NCI-H345 treated with DMSO at 0.1 percent for 48 hours (cell line): Measurements from ENCODE around the gene DDX5.
"Not testable (repeated sequence)": the region's sequence is repeated elsewhere in the genome, so short reads cannot be mapped to it uniquely, and the experiment has no call there.

Source experiments
- DNase-seq: peaks from one replicate; lab custom pipeline; 2025; ENCODE audit not compliant: unreplicated experiment; lab: John Stamatoyannopoulos, UW

The DDX5 gene

DNA sequence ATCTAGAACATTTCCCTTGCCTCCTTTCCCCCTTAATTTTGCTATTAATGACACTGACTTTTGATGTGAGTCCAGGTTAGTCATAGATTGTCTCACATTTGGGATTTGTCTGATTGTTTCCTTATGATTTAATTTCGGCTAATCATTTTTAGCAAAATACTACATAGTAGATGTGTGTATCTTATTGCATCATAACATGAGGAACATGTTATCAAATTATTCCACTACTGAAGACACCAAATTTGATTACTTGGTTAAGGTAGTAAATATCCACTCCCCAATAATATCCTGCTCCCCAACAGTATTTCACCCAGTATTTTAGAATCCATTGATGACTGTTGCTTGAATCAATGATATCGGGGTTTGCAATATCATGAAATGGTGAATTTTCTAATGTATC lies 12.0 kb downstream of the DDX5 start:
- DNase-seq: no peak

DNA sequence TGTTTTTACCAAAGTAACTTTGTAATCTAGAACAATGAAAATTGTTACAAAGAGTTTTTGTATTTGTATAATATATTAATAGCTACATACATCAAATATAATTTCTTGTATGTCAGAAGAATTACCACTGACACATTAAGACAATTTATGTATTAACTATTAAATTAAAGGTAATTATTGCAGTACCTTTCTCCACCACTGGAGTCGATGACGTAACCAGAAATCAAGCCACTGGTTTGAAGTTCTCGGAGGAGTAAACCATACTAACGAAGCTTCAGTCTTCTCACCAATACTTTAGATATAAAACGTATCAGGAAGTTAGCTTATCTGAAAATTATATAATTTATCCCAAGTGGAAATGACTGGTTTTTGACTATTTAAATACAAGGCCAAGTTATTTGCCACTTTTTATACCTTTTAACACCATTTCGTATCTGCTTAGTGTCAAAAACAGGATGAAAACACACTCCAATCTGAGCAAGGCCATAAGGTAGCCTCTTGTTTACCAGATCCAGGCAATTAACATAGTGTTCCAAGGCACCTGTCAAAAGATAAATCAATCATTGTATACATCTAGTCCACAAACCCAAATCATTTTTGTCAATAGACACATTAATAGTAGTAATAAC lies 13.5 kb downstream of the DDX5 start:
- DNase-seq: no peak

DNA sequence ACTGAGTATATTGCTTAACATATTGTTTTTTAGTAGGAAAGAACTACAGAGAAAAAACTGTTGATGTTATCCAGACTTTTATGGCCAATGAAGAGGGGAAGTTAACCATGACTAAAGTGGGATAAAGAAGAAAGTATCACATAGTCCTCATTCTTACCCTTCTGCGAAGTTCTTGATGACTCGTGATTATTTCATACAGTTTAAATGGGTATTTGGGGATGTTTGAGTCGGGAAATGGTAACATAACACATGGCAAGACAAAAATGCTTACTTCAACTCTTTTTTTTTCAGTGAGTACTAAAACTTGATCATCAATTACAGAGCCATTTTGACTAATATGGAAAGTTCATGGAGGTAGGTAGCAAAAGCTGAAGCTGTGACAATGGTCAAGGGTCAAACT lies 14.1 kb downstream of the DDX5 start:
- no peak for DNase-seq

DNA sequence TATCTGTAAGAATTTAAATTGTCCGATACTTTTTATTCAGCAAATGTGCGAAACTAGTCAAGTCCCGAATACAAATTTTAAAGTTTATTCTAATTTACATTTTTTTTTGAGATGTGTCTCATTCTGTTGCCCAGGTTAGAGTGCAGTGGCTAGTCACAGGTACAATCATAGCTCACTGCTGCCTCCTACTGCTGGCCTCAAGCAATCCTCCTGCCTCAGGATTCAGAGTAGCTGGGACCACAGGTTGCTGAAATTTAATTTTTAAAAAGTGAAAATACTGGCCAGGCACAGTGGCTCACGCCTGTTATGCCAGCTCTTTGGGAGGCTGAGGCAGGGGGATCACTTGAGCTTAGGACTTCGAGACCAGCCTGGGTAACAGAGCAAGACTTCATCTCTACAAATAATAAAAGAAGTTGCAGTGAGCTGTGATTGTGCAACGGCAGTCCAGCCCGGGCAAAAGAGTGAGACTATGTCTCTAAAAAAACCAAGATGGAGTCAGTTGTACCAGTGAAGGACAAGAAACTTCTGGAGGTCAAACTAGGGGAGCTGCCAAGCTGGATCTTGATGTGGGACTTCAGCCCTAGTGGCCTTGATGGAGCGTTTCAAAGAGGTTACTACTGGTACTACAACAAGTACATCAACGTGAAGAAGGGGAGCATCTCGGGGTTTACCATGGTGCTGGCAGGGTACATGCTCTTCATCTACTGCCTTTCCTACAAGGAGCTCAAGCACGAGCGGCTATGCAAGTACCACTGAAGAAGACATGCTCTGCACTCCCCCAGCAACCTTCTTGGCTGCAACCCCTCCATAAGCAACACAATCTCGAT lies 14.8 kb downstream of the DDX5 start:
- DNase-seq: no peak

DNA sequence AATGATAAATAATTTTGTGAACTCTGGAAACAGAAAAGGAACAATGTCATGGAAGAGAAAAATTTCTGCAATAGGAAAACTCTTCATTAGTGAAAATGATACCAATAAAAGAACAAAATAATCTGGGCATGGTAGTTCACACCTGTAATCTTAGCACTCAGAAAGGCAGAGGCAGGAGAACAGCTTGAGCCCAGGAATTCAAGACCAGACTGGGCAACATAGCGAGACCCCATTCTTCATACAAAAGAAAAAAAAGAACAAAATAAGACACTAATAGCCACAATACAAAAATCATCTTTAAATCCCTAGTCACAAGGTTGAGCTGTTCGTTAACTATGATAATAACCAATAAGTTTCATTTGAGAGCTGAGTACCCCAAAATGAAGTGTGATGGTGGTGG lies 17.8 kb downstream of the DDX5 start:
- no peak for DNase-seq

DNA sequence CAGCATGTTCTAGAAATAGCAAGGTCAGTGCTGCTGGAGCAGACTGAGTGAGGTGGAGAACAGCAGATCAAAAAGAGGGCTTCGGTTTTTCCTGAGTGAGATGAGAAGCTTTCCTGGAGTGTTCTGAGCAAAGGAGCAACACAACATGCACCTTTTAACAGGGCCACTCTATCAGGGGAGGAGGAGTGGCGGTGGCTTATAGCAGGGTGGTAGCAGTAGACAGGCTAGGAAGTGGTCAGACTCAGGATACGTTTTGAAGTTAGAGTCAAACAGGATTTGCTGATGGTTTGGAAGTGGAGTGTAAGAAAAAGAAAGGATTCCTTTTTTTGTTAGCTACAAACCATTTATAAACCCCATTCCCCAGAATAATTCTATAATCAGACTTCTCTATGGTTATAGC lies 21.7 kb downstream of the DDX5 start:
- DNase-seq: no peak

DNA sequence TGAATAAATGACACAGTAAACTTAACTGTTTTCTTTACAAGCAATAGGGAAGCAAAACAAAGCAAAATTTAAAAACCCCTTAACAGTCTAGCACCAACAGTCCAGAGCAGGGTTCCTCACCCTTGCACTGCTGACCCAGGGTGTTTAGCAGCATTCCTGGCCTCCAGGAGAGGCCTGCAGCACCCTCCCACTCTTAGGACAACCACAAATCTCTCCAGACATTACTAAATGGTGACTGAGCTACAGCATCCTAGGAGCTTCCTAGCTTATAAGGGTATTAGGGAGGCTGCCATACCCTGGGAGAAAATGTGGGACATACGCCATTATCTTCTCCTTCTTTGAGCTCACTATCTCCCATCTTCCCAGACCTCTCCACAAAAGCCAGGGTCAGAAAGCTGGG lies 25.1 kb downstream of the DDX5 start:
- DNase-seq: no peak

DNA sequence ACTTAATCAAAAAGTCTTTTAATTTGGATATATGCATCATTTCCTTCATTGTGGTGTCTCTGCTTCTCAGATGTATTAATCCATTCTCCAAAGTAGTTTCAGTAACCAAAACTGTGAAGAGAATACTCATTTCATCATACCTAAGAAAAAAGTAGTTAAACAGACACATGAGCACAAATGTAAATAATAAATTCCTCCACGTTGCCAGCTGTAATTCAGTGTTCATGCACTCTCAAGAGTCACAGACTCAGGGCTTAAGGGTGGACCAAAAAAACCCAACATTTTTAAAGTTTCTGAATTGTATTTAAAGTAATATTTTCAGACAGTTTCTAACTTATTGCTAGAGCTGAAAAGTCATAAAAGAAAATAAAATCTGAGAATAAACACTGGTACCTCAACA lies 28.2 kb downstream of the DDX5 start:
- DNase-seq: no peak

DNA sequence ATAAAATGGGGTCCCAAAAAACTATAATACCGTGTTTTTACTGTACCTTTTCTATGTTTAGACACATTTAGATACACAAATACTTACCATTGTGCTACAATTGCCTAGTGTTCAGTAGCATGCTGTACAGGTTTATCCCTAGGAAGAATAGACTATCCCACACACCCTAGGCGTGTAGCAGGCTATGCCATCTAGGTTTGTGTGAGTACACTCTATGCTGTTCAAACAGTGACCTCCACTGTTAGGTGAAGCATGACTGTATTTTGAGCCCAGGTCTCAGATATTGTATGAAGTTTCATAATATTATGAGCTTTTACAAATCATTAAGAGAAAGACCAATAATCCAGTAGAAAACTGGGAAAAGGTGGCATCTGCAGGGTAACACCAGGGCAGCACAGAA lies 33.5 kb downstream of the DDX5 start:
- no peak for DNase-seq

DNA sequence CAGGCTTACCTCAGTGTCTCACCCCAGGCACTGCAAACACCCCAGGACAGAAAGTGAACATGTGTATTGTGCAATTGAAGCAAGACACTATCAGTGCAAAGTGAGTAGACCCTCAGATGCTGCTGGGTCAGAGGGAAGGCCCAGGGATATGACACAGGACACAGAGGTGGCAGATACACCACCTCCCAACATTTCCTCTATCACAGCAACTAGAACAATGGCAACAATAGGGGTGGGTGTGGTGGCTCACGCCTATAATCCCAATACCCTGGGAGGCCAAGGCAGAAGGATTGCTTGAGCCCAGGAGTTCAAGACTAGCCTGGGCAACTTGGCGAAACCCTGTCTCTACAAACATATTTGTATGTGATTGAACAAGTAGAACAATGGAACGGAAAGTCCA lies 34.6 kb downstream of the DDX5 start:
- no peak for DNase-seq

DNA sequence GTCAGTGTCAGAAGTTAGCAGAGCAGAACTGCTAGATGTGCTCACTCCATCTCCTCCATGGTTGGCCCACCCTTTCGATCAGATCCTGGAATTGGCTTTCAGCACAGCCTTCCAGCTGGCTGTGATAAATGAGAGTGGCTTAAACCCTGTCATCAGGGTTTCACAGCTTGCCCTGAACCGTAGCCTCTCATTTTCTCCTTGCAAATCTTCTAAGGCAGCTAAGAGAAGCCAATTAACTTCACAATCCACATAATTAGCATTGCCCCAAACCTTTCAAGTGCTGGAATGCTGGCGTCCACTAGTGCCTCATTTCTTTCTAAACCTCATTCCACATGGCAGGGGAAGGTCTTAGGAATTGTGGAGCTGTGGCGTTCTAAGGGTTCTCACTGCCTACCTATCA lies 35.5 kb downstream of the DDX5 start:
- DNase-seq: no peak

DNA sequence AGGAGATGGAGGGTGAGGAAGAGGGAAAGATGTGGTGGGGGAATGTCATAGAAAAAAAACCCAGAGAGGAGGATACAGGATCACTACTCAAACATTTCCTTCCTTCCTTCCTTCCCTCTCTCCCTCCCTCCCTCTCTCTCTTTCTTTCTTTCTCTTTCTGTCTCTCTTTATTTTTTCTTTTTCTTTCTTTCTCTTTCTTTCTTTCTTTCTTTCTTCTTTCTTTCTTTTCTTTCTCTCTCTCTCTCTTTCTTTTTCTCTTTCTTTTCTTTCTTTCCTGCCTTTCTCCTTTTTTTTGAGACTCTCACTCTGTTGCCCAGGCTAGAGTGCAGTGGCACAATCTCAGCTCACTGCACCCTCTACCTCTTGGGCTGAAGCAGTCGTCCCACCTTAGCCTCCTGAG lies 39.3 kb downstream of the DDX5 start:
- DNase-seq: not testable (repeated sequence)

DNA sequence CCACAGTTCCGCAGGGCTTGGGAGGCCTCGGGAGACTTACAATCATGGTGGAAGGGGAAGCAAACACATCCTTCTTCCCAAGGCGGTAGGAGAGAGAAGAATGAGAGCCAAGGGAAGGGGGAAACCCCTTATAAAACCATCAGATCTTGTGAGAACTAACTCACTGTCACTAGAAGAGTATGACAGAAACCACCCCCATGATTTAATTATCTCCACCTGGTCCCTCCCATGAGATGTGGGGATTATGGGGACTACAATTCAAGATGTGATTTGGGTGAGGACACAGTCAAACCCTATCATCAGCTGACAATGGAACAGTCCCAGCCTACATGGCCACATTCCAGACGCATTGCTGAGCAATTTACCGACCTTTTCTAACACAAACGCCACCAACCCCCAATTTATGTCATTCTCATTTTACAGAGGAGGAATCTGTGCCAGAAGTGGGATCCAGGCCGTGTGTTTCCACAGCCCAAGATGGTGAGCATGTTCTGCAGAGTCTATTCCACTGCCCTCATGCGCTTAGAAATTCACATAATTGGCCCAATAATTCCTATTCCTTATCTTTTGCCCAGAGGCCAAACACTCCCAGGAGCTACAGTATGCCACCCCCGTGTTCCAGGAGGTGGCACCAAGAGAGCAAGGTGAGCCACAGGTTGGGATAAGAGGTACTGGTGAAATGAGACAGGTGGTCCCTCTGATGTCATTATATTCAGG lies 39.9 kb downstream of the DDX5 start:
- DNase-seq: no peak

DNA sequence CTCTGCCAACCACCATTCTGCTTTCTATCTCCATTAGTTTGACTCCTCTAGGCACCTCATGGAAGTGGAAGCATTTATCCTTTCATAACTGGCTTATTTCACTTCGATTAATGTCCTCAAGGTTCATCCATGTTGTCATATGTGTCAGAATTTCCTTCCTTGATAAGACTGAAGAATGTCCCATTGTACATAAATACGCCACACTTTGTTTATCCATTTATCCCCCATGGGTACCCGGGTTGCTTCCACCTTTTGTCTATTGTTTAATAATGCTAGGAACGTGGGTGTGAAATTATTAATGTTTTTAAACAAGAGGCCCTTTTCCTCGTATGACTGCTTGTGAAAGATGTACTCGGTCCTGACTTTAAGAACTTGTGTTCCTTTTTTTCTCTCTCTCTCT lies 44.3 kb downstream of the DDX5 start:
- no peak for DNase-seq

DNA sequence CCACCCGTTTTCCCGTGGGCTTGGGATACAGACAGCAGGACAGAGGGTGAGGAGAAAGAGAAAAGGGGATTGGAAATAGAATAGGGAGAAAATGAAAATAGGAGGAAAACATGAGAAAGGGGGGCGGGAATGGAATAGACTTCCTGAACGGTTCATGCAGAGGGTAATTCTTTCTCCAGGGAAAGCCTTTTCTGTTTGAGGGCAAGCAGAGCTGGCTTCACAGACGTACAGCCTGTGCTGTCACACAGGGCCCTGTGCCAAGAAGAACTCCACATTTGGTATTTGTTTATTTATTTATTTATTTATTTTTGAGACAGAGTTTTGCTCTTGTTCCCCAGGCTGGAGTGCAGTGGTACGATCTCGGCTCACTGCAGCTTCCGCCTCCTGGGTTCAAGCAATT lies 45.1 kb downstream of the DDX5 start:
- DNase-seq: no peak

DNA sequence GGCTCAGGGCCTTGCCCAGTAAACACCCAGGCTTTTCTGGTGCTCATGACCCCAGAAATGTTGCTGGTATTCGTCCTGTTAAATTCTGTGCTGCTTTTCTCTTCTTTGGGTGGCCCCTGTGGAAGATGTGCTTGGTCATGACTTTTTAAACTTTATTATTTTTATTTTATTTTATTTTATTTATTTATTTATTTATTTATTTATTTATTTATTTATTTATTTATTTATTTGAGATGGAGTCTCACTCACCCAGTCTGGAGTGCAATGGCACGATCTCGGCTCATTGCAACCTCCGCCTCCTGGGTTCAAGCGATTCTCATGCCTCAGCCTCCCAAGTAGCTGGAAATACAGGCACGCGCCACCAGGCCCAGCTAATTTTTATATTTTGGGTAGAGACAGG lies 46.3 kb downstream of the DDX5 start:
- not testable (repeated sequence) for DNase-seq

DNA sequence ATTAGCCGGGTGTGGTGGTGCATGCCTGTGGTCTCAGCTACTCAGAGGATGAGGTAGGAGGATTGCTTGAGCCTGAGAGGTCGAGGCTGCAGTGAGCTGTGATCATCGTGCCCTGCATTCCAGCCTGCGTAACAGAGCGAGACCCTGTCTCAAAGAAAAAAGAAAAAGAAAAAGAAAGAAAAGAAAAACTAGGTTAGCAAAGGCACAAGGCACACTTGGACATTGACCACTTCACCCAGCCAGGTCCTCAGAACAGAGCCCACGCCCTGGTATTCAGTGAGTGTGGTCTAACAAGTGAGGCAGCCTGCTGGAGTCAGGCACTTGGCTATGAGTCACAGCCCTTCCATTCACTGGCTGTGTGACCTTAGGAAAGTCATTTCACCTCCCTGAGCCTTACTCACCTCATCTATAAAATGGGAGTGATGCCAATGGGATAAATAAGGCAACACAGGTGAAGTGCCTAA lies 46.8 kb downstream of the DDX5 start:
- DNase-seq: no peak

DNA sequence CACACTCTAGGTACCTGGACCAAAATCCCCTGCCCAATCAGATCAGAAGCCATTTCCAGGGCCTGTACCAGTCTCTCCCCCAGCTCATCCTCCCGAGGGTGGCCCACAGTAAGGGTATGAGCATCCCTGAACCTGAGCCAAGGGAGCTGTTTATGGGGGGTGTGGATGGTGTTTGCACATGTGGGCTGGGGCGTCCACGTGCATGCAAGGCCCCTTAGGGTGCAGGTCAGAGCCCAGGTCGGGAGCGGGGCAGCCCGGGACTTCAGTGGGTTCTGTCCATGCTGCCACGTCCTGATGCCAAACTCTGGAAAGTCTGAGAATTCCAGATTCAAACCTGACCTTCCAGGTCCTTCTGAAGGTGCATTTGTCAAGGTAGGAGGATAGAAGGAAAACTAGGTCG lies 47.3 kb downstream of the DDX5 start:
- no peak for DNase-seq

DNA sequence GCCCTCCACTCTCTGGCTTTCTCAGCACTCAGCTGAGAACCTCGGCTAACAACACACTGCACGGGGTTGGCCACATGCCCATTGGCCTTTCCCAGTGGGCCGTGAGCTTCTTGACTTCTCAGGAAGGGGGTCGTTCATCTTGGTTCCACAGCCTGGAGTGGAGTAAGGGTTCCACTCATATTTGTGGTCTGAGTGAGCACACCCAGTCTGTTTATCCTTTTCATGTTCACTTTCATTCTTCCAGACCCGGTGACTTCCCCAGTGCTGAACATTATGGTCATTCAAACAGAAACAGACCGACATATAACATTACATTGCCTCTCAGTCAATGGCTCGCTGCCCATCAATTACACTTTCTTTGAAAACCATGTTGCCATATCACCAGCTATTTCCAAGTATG lies 48.9 kb downstream of the DDX5 start:
- no peak for DNase-seq

DNA sequence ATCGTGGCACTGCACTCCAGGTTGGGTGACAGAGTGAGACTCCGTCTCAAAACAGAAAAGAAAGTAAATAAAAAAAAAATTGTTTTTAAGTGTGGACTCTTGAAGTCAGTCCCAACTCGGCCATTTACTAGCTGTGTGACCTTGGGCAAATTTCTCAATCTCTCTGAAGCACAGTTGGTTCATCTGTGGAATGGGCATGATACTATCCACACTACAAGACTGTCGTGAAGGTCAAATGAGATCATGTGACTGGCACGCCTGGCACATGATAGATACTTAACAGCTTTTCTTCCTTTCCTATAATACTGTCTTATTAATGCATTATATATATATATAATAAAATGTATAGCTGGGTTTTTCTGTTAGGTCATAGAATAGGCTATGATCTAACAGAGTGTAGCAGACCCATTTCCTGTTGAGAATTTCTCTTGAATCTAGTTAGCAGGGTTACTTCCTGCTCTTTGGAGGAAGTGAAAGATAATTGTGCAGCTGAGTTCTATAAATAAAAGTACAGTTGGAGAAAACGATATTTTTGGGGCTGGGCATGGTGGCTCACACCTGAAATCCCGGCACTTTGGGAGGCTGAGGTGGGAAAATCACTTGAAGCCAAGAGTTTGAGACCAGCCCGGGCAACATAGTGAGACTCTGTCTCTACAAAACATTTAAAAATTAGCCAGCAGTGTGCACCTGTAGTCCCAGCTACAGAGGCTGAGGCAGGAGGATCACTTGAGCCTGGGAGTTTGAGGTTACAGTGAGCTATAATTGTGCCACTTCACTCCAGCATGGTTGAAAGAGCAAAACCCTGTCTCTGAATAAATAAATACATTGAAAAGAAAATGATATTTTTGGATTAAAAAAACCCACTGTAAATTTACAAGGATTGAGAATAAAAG lies 49.9 kb downstream of the DDX5 start:
- DNase-seq: no peak

DNA sequence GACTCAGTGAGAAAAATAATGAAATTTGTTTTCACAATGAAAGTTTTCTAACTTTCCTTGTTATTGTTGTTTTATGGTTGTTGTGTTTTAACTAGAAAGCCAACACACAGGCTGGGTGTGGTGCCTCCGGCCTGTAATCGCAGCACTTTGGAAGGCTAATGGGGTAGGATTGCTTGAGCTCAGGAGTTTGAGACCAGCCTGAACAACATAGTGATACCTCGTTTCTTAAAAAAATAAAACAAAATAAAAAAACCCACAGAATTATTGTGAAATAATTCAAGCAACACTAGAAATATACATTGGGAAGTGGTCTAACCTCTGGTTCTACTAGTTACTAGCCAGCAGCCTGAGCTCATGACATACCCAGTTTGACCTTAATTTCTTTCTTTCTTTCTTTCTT lies 56.5 kb downstream of the DDX5 start:
- no peak for DNase-seq
